Stimulated activated CD4-positive, alpha-beta T cell treated with anti-CD3 and anti-CD28 coated beads, TNF-alpha, amount 100 ng/mL, for 4 hours (primary cell): ENCODE measurements around the gene TRAFD1.

ENCODE experiments used
- DNase-seq, 3 experiments: peaks; one replicate each; pipeline ENCODE4 v3.0.0-alpha.2; 2020; ENCODE audit warnings: low read depth in 3 of 3

Gene TRAFD1

DNA sequence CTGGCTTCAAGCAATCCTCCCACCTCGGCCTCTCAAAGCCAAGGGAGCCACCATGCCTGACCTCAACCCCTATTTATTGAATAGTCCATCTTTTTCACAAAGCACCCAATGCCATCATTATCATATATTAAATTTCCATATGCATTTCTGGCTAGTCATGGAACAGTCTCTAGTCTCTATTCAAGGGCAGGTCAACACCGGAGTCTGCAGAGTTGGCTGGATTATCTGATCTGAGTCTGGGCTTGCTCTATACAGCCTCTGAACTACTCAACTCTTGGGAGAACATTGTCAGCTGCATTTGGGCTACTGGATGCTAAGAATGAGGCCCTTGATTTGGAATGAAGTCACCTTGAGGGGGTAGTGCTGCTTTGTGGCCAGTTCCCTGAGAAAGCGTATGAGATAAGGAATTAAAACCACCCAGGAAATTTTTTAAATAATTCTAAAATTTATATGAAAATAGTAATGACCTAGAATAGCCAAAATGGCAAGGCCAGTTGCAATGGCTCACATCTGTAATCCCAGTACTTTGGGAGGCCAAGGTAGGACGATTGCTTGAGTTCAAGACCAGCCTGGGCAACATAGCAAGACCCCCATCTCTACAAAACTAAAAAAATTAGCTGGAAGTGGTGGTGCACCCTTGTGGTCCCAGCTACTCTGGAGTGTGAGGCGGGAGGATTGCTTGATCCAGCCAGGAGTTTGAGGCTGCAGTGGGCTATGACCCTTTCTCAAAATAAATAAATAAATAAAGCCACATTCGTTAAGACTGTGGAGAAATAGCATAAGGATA, 9.9 kb upstream of the TRAFD1 start:
- no peak for DNase-seq

DNA sequence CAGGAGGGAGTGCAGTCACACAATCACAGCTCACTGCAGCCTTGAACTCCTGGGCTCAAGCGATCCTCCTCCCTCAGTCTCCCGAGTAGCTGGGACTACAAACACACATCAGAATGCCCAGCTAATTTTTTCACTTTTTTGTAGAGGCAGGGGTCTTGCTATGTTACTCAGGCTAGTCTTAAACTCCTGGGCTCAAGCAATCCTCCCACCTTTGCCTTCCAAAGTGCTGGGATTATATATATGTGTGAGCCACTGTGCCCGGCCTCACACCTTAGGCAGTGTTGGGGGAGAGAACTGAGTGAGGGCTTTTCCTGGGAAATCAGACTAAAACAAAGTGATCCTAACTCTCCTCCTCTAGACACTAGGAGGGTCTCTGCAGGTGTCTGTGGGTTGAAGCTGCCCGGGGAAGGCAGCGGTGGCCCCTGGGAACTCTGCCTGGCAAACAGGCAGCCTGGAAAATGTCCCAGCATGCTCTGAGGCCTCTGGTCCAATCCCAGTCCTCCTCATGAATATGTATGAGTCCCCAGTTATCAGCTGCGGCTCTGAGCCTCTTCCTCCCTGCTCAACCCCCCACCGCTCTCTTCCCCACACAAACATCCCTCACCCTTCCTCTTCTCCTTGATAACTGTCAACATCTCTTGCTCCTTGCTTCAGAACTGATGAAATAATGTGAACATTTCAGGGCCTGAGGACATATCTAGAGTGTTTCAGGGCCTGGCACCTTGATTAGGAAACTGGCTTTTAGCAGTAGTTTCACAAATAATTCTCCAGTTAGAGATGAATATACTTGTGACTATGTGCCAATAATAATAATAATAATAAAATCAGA, 8.9 kb upstream of the TRAFD1 start:
- DNase-seq, result no peak

DNA sequence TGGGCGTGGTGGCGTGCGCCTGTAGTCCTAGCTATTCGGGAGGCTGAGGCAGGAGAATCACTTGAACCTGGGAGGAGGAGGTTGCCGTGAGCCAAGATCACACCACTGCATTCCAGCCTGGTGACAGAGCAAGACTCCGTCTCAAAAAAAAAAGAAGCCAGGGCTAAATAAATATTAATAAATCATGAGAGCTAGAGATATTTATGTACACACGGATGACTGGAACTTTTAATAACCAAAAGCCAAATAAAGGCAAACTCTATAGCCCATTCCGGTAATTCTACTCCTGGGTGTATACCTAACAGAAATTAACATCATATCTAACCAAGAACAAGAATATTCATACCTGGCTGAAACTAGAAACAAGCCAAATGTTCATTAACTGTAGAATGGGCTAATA, 7.7 kb upstream of the TRAFD1 start:
- DNase-seq, result no peak

DNA sequence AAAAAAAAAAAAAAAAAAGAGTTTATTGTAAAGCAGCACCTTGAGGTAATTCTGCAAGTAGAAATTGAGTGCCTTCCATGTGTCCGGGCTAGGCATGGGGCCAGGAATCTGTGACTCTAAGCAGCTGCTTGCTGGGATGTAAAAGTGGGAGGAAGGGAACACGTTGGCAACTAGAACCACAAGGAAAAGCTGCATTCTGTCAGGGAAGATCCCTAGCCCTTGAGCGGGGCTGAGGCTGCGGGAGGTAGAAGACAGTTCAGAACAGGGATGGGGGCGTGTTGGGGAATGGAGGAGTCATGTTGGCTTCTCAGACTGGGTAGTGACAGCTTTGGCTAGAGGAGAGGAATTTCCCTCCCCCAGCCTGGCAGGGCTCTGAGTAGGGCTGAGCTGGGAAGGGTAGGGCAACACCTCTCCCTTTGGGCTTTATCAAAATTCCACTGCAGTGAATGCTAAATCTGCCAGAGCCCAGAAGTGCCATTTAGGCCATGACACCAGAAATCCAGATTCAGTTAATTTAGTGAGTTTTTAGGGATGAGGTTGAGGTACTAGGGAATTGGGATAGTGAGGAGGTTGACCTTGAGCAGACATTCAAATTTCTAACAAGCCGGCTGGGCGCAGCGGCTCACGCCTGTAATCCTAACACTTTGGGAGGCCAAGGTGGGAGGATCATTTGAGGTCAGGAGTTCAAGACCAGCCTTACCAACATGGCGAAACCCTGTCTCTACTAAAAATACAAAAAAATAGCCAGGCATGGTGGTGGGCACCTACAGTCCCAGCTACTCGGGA, 3.4 kb upstream of the TRAFD1 start:
- no peak for DNase-seq

DNA sequence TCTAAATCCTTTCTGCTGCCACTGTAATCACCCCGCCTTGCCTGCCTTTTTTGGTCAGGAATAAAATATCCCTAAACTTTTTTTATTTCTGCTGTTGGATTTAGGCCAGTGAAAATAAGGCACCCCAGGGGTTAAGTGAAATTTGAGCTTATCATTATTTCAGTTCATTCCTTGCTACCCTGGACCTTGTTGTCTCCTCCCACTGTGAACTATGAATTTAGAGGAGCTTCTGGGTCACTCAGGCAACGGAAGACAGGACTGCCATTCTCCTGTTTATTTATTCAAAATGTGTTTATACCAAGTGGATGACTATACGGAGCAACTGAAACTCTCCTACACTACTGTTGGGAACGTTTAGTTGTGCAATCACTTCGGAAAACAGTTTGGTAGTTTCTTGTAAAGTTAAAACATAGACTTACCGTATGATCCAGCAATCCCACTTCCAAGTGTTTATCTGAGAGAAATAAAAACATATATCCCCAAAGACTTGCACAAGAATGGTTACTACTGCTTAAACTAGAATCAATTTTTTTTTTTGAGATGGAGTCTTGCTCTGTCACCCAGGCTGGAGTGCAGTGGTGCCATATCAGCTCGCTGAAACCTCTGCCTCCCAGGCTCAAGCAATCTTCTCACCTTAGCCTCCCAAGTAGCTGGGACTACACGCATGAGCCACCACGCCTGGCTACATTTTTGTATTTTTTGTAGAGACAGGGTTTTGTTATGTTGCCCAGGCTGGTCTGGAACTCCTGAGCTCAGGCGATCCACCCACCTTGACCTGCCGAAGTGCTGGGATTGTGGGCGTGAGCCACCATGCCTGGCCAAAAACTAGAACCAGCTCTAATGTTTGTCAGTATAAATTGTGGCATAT, 2.3 kb upstream of the TRAFD1 start:
- no peak for DNase-seq

DNA sequence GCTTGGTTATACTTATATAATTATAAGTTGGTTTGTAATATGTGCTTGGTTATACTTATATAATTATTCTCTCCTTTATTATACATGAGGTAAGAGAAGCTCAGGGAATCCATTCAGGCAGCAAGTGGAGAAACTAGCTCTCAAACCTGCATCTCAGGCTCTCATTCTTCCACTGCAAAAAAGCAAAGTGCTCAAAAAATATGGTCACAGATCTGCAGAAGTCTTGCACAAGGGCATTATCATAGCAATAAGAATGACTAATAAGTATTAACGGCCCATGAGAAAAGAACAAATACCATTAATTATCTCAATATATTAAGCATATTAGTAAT, 476 bp upstream of the TRAFD1 start:
- DNase-seq, result no peak

DNA sequence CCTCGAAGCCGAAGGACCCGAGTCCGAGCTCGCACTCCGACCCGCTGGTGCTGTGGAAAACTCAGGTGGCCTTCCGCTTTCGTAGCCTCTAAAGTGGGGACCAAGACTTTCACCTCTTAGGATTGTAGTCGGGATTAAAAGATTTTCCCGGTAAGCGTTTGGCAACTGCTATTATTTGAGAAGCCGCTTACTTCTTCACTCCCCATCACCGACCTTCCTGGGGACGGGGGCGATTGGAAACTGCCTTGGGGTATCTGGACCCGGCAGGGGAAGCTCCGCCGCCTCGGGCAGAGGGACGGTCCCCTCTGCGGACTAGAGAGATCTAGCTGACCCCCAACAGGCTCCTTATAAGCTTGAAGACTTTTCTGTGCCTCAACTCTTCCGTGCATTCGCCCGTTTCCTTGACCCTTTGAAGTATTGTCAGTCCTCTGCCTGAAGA, 659 bp downstream of the TRAFD1 start:
- DNase-seq, result no peak

DNA sequence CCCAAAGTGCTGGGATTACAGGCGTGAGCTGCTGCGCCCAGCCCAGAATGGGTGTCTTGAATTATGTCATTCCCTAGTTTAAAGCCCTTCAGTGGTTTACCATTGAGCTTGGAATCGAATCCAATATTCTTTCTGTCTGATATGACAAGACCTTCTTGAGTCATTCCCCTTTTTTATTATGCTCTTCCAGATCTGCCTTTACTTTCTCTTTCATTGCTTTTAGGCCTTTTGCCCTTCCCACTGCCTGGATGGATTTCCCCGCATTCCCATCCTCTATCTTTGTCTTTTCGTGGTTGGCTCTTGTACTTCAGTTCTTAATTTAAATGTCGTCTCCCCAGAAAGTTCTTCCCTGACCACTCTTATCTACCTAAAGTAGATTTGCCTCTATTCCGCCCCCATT, 1.6 kb downstream of the TRAFD1 start:
- DNase-seq, result no peak

DNA sequence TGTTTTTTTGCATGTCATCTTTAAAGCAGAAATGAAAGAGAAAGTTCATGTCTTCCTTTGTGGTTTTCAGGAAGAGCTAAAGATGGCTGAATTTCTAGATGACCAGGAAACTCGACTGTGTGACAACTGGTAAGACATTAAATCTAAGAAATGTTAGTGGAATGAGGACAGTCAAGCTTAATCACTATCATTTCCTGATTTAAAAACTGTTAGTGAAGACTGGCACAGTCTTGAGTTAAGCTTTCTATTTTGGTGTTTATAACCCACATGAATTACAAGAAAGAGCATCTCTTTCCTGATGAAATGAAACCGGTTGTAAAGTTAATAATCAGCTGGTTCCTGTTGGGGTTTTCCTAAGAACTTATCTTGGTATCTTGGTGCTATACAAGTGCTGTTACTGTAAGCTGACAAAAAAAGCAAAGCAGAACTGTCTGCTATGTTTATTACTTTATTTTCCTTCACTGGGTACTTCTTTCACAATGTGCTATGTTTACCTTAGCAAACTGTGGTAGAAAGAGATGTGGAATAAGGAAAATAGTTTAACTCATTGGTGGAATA, 5.2 kb downstream of the TRAFD1 start:
- DNase-seq, result no peak

DNA sequence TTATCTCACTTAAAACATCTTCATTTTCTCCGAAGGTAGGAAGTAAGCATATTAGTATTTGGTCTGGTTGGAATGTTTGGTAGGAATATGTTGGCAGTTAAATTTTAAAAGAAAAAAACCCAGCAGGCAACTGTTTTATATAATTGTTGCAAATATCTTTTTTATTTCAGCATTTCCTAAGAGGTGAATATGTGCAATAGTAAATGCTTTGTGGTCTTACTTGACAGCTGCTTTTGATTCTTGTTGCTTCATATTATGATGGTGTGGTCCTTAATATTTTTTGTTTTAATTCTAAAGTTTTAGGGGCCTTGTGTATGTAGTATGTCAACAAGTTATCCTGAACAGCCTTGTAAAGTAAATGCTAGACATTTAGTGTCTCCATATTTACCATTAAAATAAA, 6.3 kb downstream of the TRAFD1 start:
- no peak for DNase-seq

DNA sequence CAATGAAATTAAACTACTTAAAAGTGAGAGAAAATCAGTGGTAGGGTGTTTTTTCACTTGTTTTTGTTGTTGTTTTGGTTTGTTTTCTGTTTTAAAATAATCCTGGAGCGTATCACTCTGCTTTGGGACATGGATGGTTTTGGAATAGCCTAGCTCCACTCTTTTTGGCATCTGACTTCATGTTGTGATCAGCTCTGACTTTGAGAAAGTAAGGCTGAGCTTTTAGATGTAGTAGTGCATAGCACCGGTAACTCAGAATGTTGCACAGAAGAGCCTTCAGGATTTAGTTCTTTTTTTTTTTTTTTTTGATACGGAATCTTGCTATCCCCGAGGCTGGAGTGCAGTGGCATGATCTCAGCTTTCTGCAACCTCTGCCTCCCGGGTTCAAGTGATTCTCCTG, 8.1 kb downstream of the TRAFD1 start:
- no peak for DNase-seq

DNA sequence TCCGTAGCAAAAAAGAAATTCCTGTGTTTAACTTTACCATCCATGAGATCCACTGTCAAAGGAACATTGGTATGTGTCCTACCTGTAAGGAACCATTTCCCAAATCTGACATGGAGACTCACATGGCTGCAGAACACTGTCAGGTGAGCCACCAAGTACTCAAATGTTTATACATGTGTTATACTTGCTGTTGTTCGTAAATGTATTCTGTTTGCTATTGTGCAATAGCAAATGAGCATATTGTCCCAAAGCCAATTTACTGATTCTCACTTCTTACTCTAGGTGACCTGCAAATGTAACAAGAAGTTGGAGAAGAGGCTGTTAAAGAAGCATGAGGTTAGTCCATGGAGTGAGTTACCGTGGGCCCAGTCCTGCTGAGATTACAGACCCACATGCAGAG, 9.4 kb downstream of the TRAFD1 start:
- DNase-seq, result no peak

DNA sequence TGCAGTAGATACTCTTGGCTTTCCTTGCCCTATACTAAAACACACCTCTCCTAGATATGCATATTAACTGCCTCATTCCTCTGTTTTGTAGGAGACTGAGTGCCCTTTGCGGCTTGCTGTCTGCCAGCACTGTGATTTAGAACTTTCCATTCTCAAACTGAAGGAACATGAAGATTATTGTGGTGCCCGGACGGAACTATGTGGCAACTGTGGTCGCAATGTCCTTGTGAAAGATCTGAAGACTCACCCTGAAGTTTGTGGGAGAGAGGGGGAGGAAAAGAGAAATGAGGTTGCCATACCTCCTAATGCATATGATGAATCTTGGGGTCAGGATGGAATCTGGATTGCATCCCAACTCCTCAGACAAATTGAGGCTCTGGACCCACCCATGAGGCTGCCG, 15.4 kb downstream of the TRAFD1 start:
- no peak for DNase-seq

DNA sequence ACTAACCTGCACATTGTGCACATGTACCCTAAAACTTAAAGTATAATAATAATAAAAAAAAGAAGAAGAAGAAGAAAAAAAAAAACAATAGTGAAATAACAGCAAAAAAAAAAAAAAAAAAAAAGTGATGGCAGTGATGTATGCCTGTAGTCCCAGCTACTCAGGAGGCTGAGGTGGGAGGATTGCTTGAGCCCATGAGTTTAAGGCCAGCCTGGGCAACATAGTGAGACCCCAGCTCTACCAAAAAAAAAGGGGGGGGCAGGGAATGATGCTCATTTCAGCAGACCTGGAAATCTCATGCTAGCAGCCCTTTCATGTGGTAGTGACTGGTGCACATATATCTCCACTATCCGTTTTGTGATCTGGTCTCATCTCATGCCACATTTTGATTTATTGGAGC, 20.8 kb downstream of the TRAFD1 start:
- DNase-seq, result no peak

DNA sequence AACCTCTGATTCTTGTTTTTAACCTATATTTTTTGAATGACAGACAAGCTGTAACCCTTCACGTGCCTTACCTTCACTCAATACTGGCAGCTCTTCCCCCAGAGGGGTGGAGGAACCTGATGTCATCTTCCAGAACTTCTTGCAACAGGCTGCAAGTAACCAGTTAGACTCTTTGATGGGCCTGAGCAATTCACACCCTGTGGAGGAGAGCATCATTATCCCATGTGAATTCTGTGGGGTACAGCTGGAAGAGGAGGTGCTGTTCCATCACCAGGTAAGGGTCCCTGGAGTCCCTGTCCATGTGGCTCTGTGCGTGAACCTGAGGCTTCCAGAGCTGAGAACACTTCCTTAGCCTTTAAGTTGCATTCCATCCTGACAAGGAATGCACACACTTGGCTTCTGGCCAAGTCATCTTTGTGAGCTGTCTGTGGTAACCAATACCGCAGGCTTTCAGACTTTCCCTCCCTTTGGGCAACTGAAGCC, 22.7 kb downstream of the TRAFD1 start:
- no peak for DNase-seq

DNA sequence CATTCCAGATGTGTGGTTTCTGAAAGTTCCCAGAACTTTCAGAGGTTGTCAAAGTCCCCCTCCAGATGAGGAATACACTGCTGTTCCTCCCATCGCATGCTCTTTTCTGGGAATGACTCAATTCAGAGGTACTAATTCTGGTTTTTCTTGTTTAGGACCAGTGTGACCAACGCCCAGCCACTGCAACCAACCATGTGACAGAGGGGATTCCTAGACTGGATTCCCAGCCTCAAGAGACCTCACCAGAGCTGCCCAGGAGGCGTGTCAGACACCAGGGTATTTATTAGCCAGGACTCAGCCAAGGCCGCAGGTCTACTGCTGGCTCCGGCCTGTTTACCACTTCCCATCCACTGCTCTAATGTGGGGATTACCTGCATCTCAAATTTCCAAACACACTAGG, 24.2 kb downstream of the TRAFD1 start:
- DNase-seq, result no peak

DNA sequence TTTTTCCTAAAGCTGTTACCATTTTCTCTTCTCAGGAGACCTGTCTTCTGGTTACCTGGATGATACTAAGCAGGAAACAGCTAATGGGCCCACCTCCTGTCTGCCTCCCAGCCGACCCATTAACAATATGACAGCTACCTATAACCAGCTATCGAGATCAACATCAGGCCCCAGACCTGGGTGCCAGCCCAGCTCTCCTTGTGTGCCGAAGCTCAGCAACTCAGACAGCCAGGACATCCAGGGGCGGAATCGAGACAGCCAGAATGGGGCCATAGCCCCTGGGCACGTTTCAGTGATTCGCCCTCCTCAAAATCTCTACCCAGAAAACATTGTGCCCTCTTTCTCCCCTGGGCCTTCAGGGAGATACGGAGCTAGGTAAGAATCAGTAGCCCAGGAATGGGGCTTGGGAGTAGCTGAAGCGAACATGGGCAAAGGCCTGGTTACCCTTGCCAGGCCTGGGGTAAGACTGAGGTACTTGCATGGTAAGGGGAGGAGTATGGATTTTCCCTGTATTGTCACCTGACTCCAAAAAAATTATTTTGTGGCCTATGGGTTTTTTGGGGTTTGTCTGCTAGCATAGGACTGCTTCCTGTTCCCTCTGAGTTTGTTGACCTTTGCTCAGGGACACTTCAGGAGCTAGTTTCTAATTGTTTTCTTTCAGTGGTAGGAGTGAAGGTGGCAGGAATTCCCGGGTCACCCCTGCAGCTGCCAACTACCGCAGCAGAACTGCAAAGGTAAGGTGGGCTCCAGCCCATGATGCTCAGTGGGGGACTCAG, 26.6 kb downstream of the TRAFD1 start:
- no peak for DNase-seq

DNA sequence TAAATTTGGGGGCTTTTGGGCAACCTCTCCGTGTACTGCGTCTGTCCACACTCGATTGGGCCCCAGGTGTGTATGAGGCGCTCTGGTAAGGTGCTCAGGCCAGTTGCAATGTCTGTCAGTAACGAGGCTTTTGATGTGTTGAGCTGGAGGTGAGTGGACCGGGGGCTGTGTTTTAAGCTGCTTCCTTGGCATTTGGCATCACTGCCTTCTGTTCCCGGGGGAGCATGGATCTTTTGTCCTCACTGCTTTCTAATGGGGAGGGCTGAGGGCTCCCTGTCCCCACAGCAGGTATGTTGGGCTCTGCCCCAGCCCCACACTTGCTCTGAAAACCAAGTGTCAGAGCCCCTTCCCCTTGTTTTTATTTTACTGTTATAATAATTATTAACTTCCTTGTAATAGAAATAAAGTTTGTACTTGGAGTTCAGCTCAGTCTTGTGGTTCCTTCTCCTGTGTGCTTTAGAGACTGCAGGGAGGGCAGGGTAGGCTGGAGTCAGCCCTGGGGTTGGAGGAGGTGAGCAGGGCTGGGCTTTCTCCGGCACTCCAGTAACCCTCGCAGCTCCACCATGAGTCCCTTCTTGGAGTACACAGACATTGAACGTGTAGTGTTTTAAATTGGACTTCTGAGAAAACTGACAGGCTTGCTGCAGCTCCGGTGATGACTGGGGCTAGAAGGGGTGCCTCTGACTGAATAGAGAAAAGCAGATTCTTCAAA, 28.0 kb downstream of the TRAFD1 start:
- no peak for DNase-seq

DNA sequence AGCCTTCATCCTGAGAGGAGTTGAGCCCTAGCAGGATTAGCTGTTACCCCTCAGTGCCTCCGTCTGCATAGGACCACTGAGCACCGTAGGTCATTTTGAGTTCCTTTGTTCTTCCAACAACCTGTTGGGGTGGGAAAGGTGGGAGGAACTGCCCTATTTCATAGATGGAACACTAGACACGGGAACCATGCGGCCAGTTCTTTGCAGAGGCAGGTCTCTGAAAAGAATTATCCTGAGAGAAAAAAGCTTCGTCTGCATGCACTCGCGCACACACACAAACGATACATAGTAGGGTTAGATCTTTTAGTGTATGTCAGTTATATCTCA, 28.5 kb downstream of the TRAFD1 start:
- DNase-seq, result no peak
